OCI-LY1 (cell line): ENCODE measurements around the gene AGAP2.

Experiments used
- H2AFZ ChIP-seq: fragments of 200-600 bp; sonication (generic), shearing (Covaris generic); 2 replicates; pipeline ENCODE4 v1.6.0; 2014; ENCODE audit warnings: antibody characterized with exemption, mild to moderate bottlenecking, low read length
- H3F3A ChIP-seq: fragments of 200-600 bp; sonication (generic), shearing (Covaris generic); 2 replicates; pipeline ENCODE4 v1.6.0; 2014; ENCODE audit warnings: mild to moderate bottlenecking, antibody characterized with exemption, low read length, moderate library complexity; ENCODE audit not compliant: insufficient read depth
- H3K27ac ChIP-seq: fragments of 200-600 bp; sonication (generic); 2 replicates; pipeline ENCODE4 v1.5.1; 2014; ENCODE audit warnings: low read length, mixed run types, mild to moderate bottlenecking, low read depth; ENCODE audit not compliant: poor library complexity, severe bottlenecking
- H3K27me3 ChIP-seq: fragments of 200-600 bp; sonication (generic); 2 replicates; pipeline ENCODE4 v1.6.0; 2014; ENCODE audit warnings: antibody characterized with exemption, mild to moderate bottlenecking, low read length, moderate library complexity; ENCODE audit not compliant: insufficient read depth
- H3K36me3 ChIP-seq: fragments of 200-600 bp; sonication (generic); 2 replicates; pipeline ENCODE4 v1.6.1; 2014; ENCODE audit warnings: mild to moderate bottlenecking, antibody characterized with exemption, low read length, moderate library complexity, mixed read lengths; ENCODE audit not compliant: insufficient read depth
- H3K4me1 ChIP-seq: fragments of 200-600 bp; sonication (generic); 2 replicates; pipeline ENCODE4 v1.5.1; 2014; ENCODE audit warnings: mild to moderate bottlenecking, low read length, moderate library complexity; ENCODE audit not compliant: insufficient read depth, severe bottlenecking
- H3K4me2 ChIP-seq: fragments of 200-600 bp; sonication (generic), shearing (Covaris generic); 2 replicates; pipeline ENCODE4 v1.6.1; 2014; ENCODE audit warnings: low read length
- H3K4me3 ChIP-seq: fragments of 200-600 bp; sonication (generic); 2 replicates; pipeline ENCODE4 v1.5.1; 2014; ENCODE audit warnings: low read length, low read depth, mild to moderate bottlenecking, mixed read lengths; ENCODE audit not compliant: poor library complexity, severe bottlenecking
- H3K79me2 ChIP-seq: fragments of 200-600 bp; shearing (Covaris generic); 2 replicates; pipeline ENCODE4 v1.6.1; 2016; ENCODE audit warnings: mixed run types, low read length, mixed read lengths; ENCODE audit not compliant: insufficient read depth
- H3K9ac ChIP-seq: fragments of 200-600 bp; sonication (generic), shearing (Covaris generic); 2 replicates; pipeline ENCODE4 v1.6.1; 2014; ENCODE audit warnings: mild to moderate bottlenecking, low read length, mixed read lengths
- H3K9me2 ChIP-seq: fragments of 200-600 bp; sonication (generic), shearing (Covaris generic); 2 replicates; pipeline ENCODE4 v1.6.1; 2014; ENCODE audit warnings: low read depth, mild to moderate bottlenecking, low read length, mixed read lengths
- H3K9me3 ChIP-seq: fragments of 200-600 bp; shearing (Covaris generic); 2 replicates; pipeline ENCODE4 v1.6.1; 2014; ENCODE audit warnings: low read length, mixed read lengths
- H4K20me1 ChIP-seq: fragments of 200-600 bp; sonication (generic), shearing (Covaris generic); 2 replicates; pipeline ENCODE4 v1.6.0; 2016; ENCODE audit warnings: mild to moderate bottlenecking, low read length; ENCODE audit not compliant: insufficient read depth
- EZH2 ChIP-seq: fragments of 200-600 bp; sonication (generic), shearing (Covaris generic); IDR thresholded peaks from 2 replicates; pipeline ENCODE4 v1.8.0; 2017; ENCODE audit warnings: borderline replicate concordance, mixed run types, mild to moderate bottlenecking, antibody characterized with exemption, low read length, moderate library complexity, mixed read lengths
- TF ChIP-seq, protein P1 (sequence below): fragments of 200-600 bp; sonication (generic), shearing (Covaris generic); IDR thresholded peaks from 2 replicates; pipeline ENCODE4 v1.5.1; 2017; ENCODE audit warnings: mild to moderate bottlenecking, antibody characterized with exemption, low read length, moderate library complexity, mixed read lengths

The AGAP2 gene

DNA sequence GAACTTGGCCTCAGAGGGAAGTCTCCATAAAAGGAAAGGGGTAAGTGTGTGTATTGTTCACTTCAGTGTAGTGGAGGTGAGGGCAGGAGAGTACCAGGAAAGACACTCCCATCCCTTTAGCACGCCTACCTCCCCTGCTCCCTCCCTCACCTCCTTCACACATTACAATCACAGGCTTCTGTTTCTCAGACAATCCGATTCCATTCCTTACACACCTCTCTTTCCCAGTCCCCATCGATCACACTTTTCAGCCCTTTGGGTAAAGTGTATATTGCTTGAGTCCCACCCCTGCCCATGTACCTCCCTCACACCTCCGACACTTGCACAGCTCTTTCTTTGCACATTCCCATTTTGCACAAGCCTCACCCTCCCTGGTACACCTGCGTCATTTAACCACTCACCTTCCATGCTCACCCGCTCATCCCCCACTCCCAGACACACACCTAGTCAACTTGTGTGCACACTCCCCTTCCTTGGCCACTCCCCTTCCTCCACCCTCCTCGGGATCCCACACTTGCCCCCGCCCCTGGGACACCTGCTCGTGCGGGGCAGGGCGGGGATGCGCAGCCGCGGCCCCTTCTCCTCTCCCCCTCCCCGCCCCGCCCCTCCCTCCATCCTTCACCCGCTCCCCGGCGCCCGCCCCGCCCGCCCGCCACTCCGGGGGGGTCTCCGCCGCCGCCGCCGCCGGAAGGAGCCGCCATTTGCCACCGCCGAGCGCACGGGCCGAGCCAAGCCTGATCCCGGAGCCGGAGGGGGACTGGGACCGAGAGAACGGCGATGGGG, 16.1 kb upstream of the AGAP2 start, which contains the start of gene MARCHF9:
TSS of gene MARCHF9 (plus strand) at position 693 of the 783 bp plus-strand sequence. CDS start 426 bp downstream, outside the sequence.
- no peaks in the 10 kb centered on the region for H3K9me2 ChIP-seq
- peaks cover 48% of the 10 kb centered on the region for H3K4me1 ChIP-seq
- no peaks in the 10 kb centered on the region for H3F3A ChIP-seq
- no peaks in the 10 kb centered on the region for H3K9me3 ChIP-seq
- peak within 1 kb of the TSS; percentile 77 for H3K9ac ChIP-seq
- H4K20me1 ChIP-seq, result no peaks in the 10 kb centered on the region
- no peaks in the 10 kb centered on the region for H3K27me3 ChIP-seq
- H3K27ac ChIP-seq, result peak within 1 kb of the TSS; percentile 65
- H3K4me3 ChIP-seq, result peak within 1 kb of the TSS; percentile 73
- peaks cover 21% of the 10 kb centered on the region for H3K79me2 ChIP-seq
- H3K4me2 ChIP-seq, result peak within 1 kb of the TSS; percentile 91
- TF ChIP-seq, protein P1, sequence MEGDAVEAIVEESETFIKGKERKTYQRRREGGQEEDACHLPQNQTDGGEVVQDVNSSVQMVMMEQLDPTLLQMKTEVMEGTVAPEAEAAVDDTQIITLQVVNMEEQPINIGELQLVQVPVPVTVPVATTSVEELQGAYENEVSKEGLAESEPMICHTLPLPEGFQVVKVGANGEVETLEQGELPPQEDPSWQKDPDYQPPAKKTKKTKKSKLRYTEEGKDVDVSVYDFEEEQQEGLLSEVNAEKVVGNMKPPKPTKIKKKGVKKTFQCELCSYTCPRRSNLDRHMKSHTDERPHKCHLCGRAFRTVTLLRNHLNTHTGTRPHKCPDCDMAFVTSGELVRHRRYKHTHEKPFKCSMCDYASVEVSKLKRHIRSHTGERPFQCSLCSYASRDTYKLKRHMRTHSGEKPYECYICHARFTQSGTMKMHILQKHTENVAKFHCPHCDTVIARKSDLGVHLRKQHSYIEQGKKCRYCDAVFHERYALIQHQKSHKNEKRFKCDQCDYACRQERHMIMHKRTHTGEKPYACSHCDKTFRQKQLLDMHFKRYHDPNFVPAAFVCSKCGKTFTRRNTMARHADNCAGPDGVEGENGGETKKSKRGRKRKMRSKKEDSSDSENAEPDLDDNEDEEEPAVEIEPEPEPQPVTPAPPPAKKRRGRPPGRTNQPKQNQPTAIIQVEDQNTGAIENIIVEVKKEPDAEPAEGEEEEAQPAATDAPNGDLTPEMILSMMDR, result no peak
- no peak for TF ChIP-seq EZH2
- no peak within 1 kb of the TSS for H2AFZ ChIP-seq
- H3K36me3 ChIP-seq, result peaks cover 39% of the 10 kb centered on the region

DNA sequence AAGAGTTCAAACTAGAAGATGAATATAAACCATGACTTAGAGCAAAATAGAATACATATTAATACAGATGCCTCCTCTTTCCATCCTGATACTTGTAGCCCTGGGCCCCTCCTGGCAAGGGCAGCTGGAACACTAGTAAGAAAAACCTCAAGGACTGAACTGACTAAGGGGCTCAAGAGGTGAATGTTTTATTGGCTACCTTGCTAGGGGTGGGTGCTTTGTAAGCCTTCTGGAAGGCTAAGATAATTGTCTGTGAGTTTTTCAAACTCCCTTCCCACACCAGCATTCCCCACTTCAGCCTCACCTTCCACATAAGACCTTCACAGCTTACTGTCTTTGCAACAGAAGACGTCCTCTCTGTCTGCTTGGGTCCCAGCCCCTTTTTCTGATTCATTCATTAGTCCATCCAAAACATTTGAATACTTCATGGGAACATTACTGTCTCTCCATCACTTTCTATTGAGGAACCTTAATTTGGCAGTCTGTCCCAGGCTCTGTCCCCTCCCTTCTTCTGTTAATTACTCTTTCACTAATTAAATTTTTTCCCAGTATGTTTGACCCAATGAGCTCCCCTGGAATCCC, 15.3 kb upstream of the AGAP2 start:
- Histone ChIP-seq H3K27ac (peak overlapping the region; percentile 64), H3K9ac (peak overlapping the region; percentile 8; the same call in 1 of the 2 replicates), H3K36me3 (peaks cover 41% of the 10 kb centered on the region)

DNA sequence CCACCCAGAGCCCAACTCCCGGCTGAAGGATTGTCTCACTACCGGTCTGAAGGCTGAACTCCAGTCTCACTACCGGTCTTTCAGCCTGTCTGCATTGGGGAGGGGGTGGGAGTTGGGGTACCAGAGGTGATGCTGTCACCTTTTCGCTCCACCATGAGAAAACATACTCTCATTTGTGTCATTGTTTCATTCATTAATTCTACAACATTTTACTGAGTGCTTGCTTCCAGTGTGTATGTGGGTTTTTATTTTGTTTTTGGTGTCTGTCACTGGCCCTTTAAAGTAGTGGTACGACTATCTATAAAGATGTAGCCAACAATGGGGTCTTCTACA, 14.1 kb upstream of the AGAP2 start:
- H2AFZ ChIP-seq, result no peak overlapping the region

More for the DNA sequence above, 15.3 kb upstream of the AGAP2 start:
- no peaks in the 10 kb centered on the region for H3K9me3 ChIP-seq
- H3F3A ChIP-seq, result no peaks in the 10 kb centered on the region
- no peaks in the 10 kb centered on the region for H3K27me3 ChIP-seq
- no peak overlapping the region for H2AFZ ChIP-seq
- peaks cover 21% of the 10 kb centered on the region for H3K79me2 ChIP-seq
- H3K4me3 ChIP-seq, result peak overlapping the region; percentile 73
- H3K9me2 ChIP-seq, result no peaks in the 10 kb centered on the region
- no peaks in the 10 kb centered on the region for H4K20me1 ChIP-seq
- H3K4me1 ChIP-seq, result peaks cover 48% of the 10 kb centered on the region
- H3K4me2 ChIP-seq, result peak overlapping the region; percentile 56; the same call in 1 of the 2 replicates
- TF ChIP-seq, protein P1, result no peak
- TF ChIP-seq EZH2, result no peak

More for the DNA sequence above, 14.1 kb upstream of the AGAP2 start:
- Histone ChIP-seq H3F3A (no peaks in the 10 kb centered on the region), H4K20me1 (no peaks in the 10 kb centered on the region), H3K9ac (peak overlapping the region; percentile 37; the same call in 1 of the 2 replicates), H3K27ac (peak overlapping the region; percentile 64), H3K9me2 (no peaks in the 10 kb centered on the region), H3K4me2 (peak overlapping the region; percentile 70), H3K36me3 (peaks cover 41% of the 10 kb centered on the region), H3K4me3 (peak overlapping the region; percentile 49), H3K27me3 (no peaks in the 10 kb centered on the region), H3K79me2 (peaks cover 21% of the 10 kb centered on the region), H3K9me3 (no peaks in the 10 kb centered on the region), H3K4me1 (peaks cover 48% of the 10 kb centered on the region)
- TF ChIP-seq EZH2, result no peak
- TF ChIP-seq, protein P1, result no peak
